K562 (cell line): ENCODE measurements around the gene TAAR2. TPM values are rescaled to one million over a fixed set of nuclear protein-coding genes. Genes with fewer than 3 reads are reported as not detected.

Experiments
- ARNT ChIP-seq, 2 experiments: fragments of 450-650 bp; IDR thresholded peaks; 2 replicates each; pipeline ENCODE4 v1.6.1; 2016; ENCODE audit warnings: mild to moderate bottlenecking in 1 of 2
- BHLHE40 ChIP-seq: IDR thresholded peaks from 2 replicates; pipeline ENCODE4 v1.6.1; 2011; ENCODE audit warnings: low read length, improper control_type of control experiment
- E2F1 ChIP-seq: sonication (generic); formaldehyde crosslinking; IDR thresholded peaks from 2 replicates; pipeline ENCODE4 v1.8.1; 2023; ENCODE audit warnings: mild to moderate bottlenecking, missing genetic modification reagents, moderate library complexity
- ELF4 ChIP-seq: fragments of 450-650 bp; formaldehyde crosslinking; IDR thresholded peaks from 2 replicates; pipeline ENCODE4 v1.4.0; 2022; ENCODE audit warnings: missing genetic modification characterization
- ESRRA ChIP-seq: fragments of 450-650 bp; IDR thresholded peaks from 2 replicates; pipeline ENCODE4 v1.6.1; 2014; ENCODE audit warnings: low read depth, mild to moderate bottlenecking, moderate library complexity, borderline replicate concordance
- NFIC ChIP-seq: fragments of 450-650 bp; IDR thresholded peaks from 2 replicates; pipeline ENCODE4 v1.6.1; 2017; ENCODE audit warnings: mild to moderate bottlenecking, inconsistent platforms
- RAD51 ChIP-seq: fragments of 450-650 bp; IDR thresholded peaks from 2 replicates; pipeline ENCODE4 v1.7.1; 2016; ENCODE audit warnings: low read depth, mild to moderate bottlenecking, borderline replicate concordance
- SMAD3 ChIP-seq: fragments of 450-650 bp; formaldehyde crosslinking; conservative IDR thresholded peaks from 2 replicates; pipeline ENCODE4 v1.4.0; 2020; ENCODE audit warnings: mild to moderate bottlenecking
- TEAD4 ChIP-seq, 2 experiments: sonication (generic) in 1 of 2; formaldehyde crosslinking in 1 of 2; IDR thresholded peaks; 2 replicates each; pipeline versions ENCODE4 v1.6.1 to v1.8.0; 2012 to 2022; ENCODE audit warnings: borderline replicate concordance in 1 of 2, inconsistent platforms in 1 of 2, low read length in 1 of 2, mild to moderate bottlenecking in 1 of 2, missing genetic modification reagents in 1 of 2
- USF1 ChIP-seq: sonication (generic); formaldehyde crosslinking; IDR thresholded peaks from 2 replicates; pipeline ENCODE4 v1.9.0; 2022; ENCODE audit warnings: mild to moderate bottlenecking, missing genetic modification reagents
- USF2 ChIP-seq: sonication (generic); formaldehyde crosslinking; IDR thresholded peaks from 2 replicates; pipeline ENCODE4 v1.5.0; 2020; ENCODE audit warnings: missing genetic modification reagents
- ZNF146 ChIP-seq: IDR thresholded peaks from one replicate; pipeline ENCODE4 v1.6.1; 2018; ENCODE audit warnings: missing compliant biosample characterization; ENCODE audit not compliant: unreplicated experiment
- polyA plus RNA-seq, 8 experiments: library from polyadenylated mRNA; depleted of rRNA in 4 of 8; stranded (reverse) in 5 of 8; unstranded in 3 of 8; fragments of >200 nt; fragmentation: Nextera tagmentation in 2 of 8; fragmentation: Illumina TruSeq in 1 of 8; extraction: Ambion mirVana in 2 of 8; extraction: Trizol in 1 of 8; gene quantifications; 2 replicates each; pipeline versions ENCODE4 v1.2.1 to v1.2.3, GENCODE V29; 2011 to 2014; ENCODE audit warnings: inconsistent platforms in 1 of 8, missing spikeins in 1 of 8
- total RNA-seq, 7 experiments: library from RNA; depleted of rRNA in 6 of 7; stranded (reverse); fragments of >200 nt in 6 of 7; fragmentation: Illumina TruSeq in 2 of 7; extraction: Trizol in 2 of 7; gene quantifications; 2 replicates each; pipeline versions ENCODE4 v1.2.1 to v1.2.3, GENCODE V29; 2011 to 2021; ENCODE audit warnings: low replicate concordance in 1 of 7
- TF ChIP-seq, protein P1 (sequence below): fragments of 450-650 bp; formaldehyde crosslinking; IDR thresholded peaks from 2 replicates; pipeline ENCODE4 v1.4.0; 2020; ENCODE audit warnings: mild to moderate bottlenecking, mixed read lengths

Gene TAAR2
- total and polyA plus RNA-seq, 9 of the 15 experiments (the other 6 are each of a cell fraction or from before 2014, with no cell fraction given): not detected

- TF ChIP-seq ESRRA (peak; percentile 66; the same call in 1 of the 2 replicates), TEAD4 (IDR thresholded peaks at IDR 0.05; ENCODE audit: low read length) (no peak; the same call in 1 of the 2 replicates), TEAD4 (CRISPR knock-in tag; IDR thresholded peaks at IDR 0.05; ENCODE audit: borderline replicate concordance) (no peak), E2F1 (no peak), RAD51 (peak; percentile 76), ZNF146 (no peak), NFIC (peak; percentile 86), USF1 (CRISPR knock-in tag) (peak; percentile 71), ELF4 (CRISPR knock-in tag) (no peak), SMAD3 (CRISPR knock-in tag) (no peak), BHLHE40 (peak; percentile 71), USF2 (CRISPR knock-in tag) (peak; percentile 84), ARNT (IDR thresholded peaks at IDR 0.05) (no peak)
- TF ChIP-seq, protein P1, sequence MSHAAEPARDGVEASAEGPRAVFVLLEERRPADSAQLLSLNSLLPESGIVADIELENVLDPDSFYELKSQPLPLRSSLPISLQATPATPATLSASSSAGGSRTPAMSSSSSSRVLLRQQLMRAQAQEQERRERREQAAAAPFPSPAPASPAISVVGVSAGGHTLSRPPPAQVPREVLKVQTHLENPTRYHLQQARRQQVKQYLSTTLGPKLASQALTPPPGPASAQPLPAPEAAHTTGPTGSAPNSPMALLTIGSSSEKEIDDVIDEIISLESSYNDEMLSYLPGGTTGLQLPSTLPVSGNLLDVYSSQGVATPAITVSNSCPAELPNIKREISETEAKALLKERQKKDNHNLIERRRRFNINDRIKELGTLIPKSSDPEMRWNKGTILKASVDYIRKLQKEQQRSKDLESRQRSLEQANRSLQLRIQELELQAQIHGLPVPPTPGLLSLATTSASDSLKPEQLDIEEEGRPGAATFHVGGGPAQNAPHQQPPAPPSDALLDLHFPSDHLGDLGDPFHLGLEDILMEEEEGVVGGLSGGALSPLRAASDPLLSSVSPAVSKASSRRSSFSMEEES (CRISPR knock-in tag): peak; percentile 88
Measured at GRCh38 chr6:132673376-132674094, 49.5 kb upstream of the TAAR2 start (continued).
